ENCODE data around the gene RNF220.

- TF ChIP-seq POLR2AphosphoS5 (IDR thresholded peaks at IDR 0.05; ENCODE audit: borderline replicate concordance, low read depth, low read length) (no peak), EZH2 (IDR thresholded peaks at IDR 0.05) (no peak), FOXP2 (optimal IDR thresholded peaks at IDR 0.05; ENCODE audit: control extremely low read depth, extremely low read length, insufficient read depth) (no peak)
These were observed 138.7 kb downstream of the RNF220 start for GRCh38 chr1:44543786-44544185.

Data from SK-N-MC (cell line).